Smooth muscle cell (in vitro differentiated cells): ENCODE results near the gene SFT2D1. TPM values are rescaled to one million over a fixed set of nuclear protein-coding genes. Genes with fewer than 3 reads are reported as not detected.

ENCODE experiments used
- DNase-seq: peaks from one replicate; lab custom pipeline; 2025; ENCODE audit not compliant: unreplicated experiment; lab: John Stamatoyannopoulos, UW
- H2AFZ ChIP-seq: fragments of 200-600 bp; sonication (generic); 2 replicates; pipeline ENCODE4 v1.6.0; 2016; ENCODE audit warnings: antibody characterized with exemption, low read depth, mild to moderate bottlenecking
- H3F3A ChIP-seq: fragments of 200-600 bp; sonication (generic); 2 replicates; pipeline ENCODE4 v1.6.0; 2017; ENCODE audit warnings: antibody characterized with exemption, low read depth
- H3K27ac ChIP-seq: fragments of 200-600 bp; sonication (generic); 2 replicates; pipeline ENCODE4 v1.5.1; 2016; ENCODE audit warnings: low read depth, mild to moderate bottlenecking
- H3K27me3 ChIP-seq: fragments of 200-600 bp; sonication (generic); 2 replicates; pipeline ENCODE4 v1.6.1; 2016; ENCODE audit warnings: low read depth, mild to moderate bottlenecking
- H3K36me3 ChIP-seq: fragments of 200-600 bp; sonication (generic); 2 replicates; pipeline ENCODE4 v1.5.1; 2016; ENCODE audit warnings: low read depth
- H3K4me1 ChIP-seq: fragments of 200-600 bp; sonication (generic); 2 replicates; pipeline ENCODE4 v1.5.1; 2016; ENCODE audit warnings: low read depth
- H3K4me2 ChIP-seq: fragments of 200-600 bp; sonication (generic); 2 replicates; pipeline ENCODE4 v1.6.0; 2016; ENCODE audit warnings: mild to moderate bottlenecking
- H3K4me3 ChIP-seq: fragments of 200-600 bp; sonication (generic); 2 replicates; pipeline ENCODE4 v1.5.1; 2016; ENCODE audit warnings: mild to moderate bottlenecking
- H3K79me2 ChIP-seq: fragments of 200-600 bp; sonication (generic); 2 replicates; pipeline ENCODE4 v1.6.0; 2016; ENCODE audit warnings: low read depth, mild to moderate bottlenecking
- H3K9ac ChIP-seq: fragments of 200-600 bp; sonication (generic); 2 replicates; pipeline ENCODE4 v1.6.0; 2016; ENCODE audit warnings: low read depth
- H3K9me3 ChIP-seq: fragments of 200-600 bp; sonication (generic); replicated peaks from 2 replicates; pipeline ENCODE4 v1.5.1; 2016; ENCODE audit warnings: low read depth
- H4K20me1 ChIP-seq: fragments of 200-600 bp; sonication (generic); 2 replicates; pipeline ENCODE4 v1.6.0; 2016; ENCODE audit warnings: low read depth
- WGBS: methylation state at CpG from one replicate; pipeline ENCODE4 v1.1.7; 2016; ENCODE audit warnings: low lambda C conversion rate; 5-methylcytosine and 5-hydroxymethylcytosine counted together
- polyA plus RNA-seq: library from polyadenylated mRNA; unstranded; fragments of >200 nt; fragmentation: Nextera tagmentation; extraction: Ambion mirVana; gene quantifications from 2 replicates; pipeline ENCODE4 v1.2.1, GENCODE V29; 2016
- total RNA-seq: library from RNA; depleted of rRNA; stranded (reverse); fragments of >200 nt; gene quantifications from 2 replicates; pipeline ENCODE4 v1.2.3, GENCODE V29; 2014
- TF ChIP-seq, protein P1 (sequence below): fragments of 200-600 bp; sonication (generic); IDR thresholded peaks from 2 replicates; pipeline ENCODE4 v1.5.1; 2017; ENCODE audit warnings: borderline replicate concordance, mild to moderate bottlenecking, antibody characterized with exemption; ENCODE audit not compliant: insufficient read depth, poor library complexity, severe bottlenecking

The SFT2D1 gene
- total and polyA plus RNA-seq, 2 experiments from 2014 or later, result 50.3 to 82.3 TPM

DNA sequence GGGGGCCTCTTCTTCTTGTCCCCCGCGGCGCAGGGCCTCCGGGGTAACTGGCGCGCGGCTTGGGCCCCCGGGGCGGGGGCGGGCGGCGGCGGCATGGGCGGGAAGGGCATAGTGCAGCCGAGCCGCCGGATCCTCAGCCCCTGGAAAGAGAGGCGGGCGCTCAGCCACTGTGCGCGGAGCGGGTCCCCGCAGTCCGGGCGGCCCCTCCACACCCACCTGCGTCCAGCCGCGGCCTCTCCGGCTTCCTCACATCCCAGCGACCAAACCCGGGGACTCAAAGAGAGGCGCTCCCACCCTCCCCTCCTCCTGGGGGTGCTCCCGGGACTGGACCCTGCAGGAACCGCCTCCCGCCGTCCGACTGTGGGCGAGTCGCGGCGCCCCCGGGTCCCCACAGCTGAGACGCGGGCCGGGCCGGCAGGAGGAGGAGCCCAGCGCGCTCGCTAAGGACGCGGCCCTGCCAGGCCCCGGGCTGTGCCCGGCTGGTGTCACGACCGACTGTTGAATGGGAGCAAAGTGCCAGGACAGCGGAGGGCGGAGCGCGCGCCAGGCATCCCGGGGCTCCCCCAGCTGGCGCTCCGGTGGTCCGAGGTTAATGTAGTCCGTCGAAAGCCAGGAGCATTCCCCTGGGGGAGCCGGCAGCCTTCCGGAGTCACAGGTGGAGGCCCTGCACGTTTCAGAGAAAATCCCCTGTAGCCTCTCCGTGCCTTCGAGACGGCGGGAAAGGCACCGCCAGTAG is 34.1 kb downstream of the SFT2D1 start, which contains the start of gene PRR18:
PRR18 (minus strand) TSS at position 360 of the 736 bp plus-strand sequence; CDS start at position 110, 250 bp downstream.
- H3K4me3 ChIP-seq, result peak within 1 kb of the TSS; percentile 50
- H3K79me2 ChIP-seq, result no peaks in the 10 kb centered on the region
- no peaks in the 10 kb centered on the region for H3F3A ChIP-seq
- H3K36me3 ChIP-seq, result no peaks in the 10 kb centered on the region
- WGBS, result under 1% methylated on average over 30 of the region's 74 CpGs
- no peak for DNase-seq
- H4K20me1 ChIP-seq, result no peaks in the 10 kb centered on the region
- no peaks in the 10 kb centered on the region for H3K9me3 ChIP-seq
- no peak within 1 kb of the TSS for H2AFZ ChIP-seq
- peaks cover 9% of the 10 kb centered on the region for H3K4me1 ChIP-seq
- peak within 1 kb of the TSS; percentile 92 for H3K4me2 ChIP-seq
- no peak within 1 kb of the TSS for H3K27ac ChIP-seq
- TF ChIP-seq, protein P1, sequence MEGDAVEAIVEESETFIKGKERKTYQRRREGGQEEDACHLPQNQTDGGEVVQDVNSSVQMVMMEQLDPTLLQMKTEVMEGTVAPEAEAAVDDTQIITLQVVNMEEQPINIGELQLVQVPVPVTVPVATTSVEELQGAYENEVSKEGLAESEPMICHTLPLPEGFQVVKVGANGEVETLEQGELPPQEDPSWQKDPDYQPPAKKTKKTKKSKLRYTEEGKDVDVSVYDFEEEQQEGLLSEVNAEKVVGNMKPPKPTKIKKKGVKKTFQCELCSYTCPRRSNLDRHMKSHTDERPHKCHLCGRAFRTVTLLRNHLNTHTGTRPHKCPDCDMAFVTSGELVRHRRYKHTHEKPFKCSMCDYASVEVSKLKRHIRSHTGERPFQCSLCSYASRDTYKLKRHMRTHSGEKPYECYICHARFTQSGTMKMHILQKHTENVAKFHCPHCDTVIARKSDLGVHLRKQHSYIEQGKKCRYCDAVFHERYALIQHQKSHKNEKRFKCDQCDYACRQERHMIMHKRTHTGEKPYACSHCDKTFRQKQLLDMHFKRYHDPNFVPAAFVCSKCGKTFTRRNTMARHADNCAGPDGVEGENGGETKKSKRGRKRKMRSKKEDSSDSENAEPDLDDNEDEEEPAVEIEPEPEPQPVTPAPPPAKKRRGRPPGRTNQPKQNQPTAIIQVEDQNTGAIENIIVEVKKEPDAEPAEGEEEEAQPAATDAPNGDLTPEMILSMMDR, result no peak
- H3K27me3 ChIP-seq, result peaks cover 78% of the 10 kb centered on the region
- H3K9ac ChIP-seq, result no peak within 1 kb of the TSS

DNA sequence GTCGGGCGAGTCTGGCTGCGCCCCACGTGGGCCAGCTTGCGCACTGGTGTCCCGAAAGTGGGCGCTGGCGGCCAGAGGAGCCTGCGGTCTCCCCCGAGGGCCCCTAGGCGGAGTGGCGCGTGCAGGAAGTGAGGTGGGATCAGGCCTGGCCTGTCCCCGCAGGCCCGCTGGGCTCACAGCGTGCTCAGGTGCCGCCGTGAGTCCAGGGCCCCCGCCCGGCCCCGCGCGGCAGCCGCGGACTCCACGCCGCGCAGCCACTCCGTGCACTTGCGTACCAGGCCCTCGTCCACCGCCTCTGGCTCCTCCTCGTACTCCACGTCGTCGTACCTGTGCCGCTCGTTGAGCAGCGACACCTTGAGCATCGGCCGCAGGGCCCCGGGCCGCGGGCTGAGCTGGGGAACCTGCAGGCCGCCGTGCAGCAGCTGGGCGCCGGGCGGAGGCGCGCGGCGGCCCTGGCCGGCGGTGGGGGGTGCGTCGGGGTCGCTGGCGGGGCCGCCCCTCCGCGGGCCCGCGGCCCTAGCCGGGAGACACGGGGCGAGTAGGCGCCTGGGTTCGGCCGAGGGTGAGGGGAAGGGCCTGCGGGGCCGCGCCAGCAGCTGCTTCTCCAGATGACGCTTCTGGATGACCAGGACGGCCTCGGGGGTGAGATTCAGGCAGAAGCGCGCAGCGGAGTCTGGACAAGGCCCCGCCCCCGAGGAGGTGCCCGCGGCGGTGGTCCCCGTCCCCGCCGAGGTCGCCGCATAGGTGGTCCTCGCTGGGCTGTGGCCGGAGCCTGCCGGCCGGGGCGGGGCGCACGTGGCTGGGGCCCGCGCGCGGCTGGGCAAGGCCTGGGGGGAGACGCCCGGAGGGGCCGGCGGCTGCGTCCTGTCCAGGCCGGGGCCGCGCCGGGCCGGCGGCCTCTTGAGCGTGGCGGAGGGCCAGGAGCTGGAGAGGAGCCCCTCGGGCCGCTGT is 35.0 kb downstream of the SFT2D1 start:
- Histone ChIP-seq H3K79me2 (no peaks in the 10 kb centered on the region), H4K20me1 (no peaks in the 10 kb centered on the region), H3K27me3 (peaks cover 85% of the 10 kb centered on the region), H2AFZ (no peak overlapping the region), H3K4me1 (peaks cover 9% of the 10 kb centered on the region), H3K27ac (no peak overlapping the region), H3K9me3 (no peaks in the 10 kb centered on the region), H3K4me3 (peak overlapping the region; percentile 50), H3K36me3 (no peaks in the 10 kb centered on the region), H3K4me2 (peak overlapping the region; percentile 92), H3K9ac (no peak overlapping the region), H3F3A (no peaks in the 10 kb centered on the region)
- 3% methylated on average over 63 of the region's 115 CpGs for WGBS
- no peak for DNase-seq
- TF ChIP-seq, protein P1, result no peak

DNA sequence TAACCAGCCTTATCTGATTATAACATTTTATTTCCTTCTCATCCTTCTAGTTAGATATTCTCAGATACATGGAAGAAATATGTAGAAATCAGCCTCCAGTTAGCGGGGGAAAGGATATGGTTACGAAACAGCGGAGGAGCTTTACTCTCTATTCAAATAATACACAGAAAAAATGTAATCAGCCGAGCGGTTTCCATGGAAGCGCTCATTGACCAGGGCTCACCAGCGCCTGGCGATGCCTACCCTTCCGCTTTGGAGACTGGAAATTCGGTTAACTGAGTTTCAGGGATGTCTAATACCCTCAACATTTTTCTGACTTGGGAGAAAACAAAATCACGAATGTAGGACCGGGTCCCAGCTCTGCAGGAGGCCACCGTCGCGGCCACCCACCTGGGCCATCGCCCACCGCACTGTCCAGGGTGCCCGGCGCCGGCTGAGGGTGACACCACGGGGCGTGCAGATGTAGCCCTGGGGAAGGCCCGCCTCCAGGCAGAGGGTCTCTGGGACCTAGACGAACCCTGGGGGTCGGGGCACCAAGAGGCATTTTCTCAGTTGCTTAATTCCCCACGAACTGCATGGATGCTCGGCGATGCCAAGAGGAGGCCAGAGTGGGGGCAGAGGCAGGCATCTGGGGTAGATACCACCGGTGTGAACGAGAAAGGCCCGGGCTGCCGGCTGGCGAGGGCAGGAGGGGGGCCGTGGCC is 35.8 kb downstream of the SFT2D1 start:
- H3K9ac ChIP-seq, result no peak overlapping the region
- H3F3A ChIP-seq, result no peaks in the 10 kb centered on the region
- no peak overlapping the region for H3K27ac ChIP-seq
- peaks cover 9% of the 10 kb centered on the region for H3K4me1 ChIP-seq
- no peak for DNase-seq
- H3K9me3 ChIP-seq, result no peaks in the 10 kb centered on the region
- H3K4me3 ChIP-seq, result no peak overlapping the region
- H3K27me3 ChIP-seq, result peaks cover 85% of the 10 kb centered on the region
- no peaks in the 10 kb centered on the region for H3K79me2 ChIP-seq
- 83% methylated on average over 30 of the region's 34 CpGs for WGBS
- no peaks in the 10 kb centered on the region for H4K20me1 ChIP-seq
- TF ChIP-seq, protein P1, result no peak
- no peak overlapping the region for H2AFZ ChIP-seq
- H3K4me2 ChIP-seq, result peak overlapping the region; percentile 92
- no peaks in the 10 kb centered on the region for H3K36me3 ChIP-seq
